BLaER1 (cell line): ENCODE results near the gene AK5.
"Not testable (repeated sequence)": the region's sequence is repeated elsewhere in the genome, so short reads cannot be mapped to it uniquely, and the experiment has no call there.

Experiments used
- H3K27ac ChIP-seq: shearing (Covaris generic); formaldehyde crosslinking; 2 replicates; pipeline ENCODE4 v1.8.1; 2022
- H3K27me3 ChIP-seq: shearing (Covaris generic); formaldehyde crosslinking; 2 replicates; pipeline ENCODE4 v1.8.1; 2022
- H3K36me3 ChIP-seq: shearing (Covaris generic); formaldehyde crosslinking; 2 replicates; pipeline ENCODE4 v1.8.1; 2022
- H3K4me1 ChIP-seq: shearing (Covaris generic); formaldehyde crosslinking; 2 replicates; pipeline ENCODE4 v1.8.1; 2022
- H3K4me2 ChIP-seq: shearing (Covaris generic); formaldehyde crosslinking; 2 replicates; pipeline ENCODE4 v1.8.1; 2022
- H3K4me3 ChIP-seq: shearing (Covaris generic); formaldehyde crosslinking; 2 replicates; pipeline ENCODE4 v1.8.1; 2022
- H3K9ac ChIP-seq: shearing (Covaris generic); formaldehyde crosslinking; 2 replicates; pipeline ENCODE4 v1.8.1; 2022
- H3K9me3 ChIP-seq: shearing (Covaris generic); formaldehyde crosslinking; 2 replicates; pipeline ENCODE4 v1.8.1; 2022
- H4K20me1 ChIP-seq: shearing (Covaris generic); formaldehyde crosslinking; 2 replicates; pipeline ENCODE4 v1.8.1; 2022
- Cebpa-rat ChIP-seq: shearing (Covaris generic); IDR thresholded peaks from 2 replicates; pipeline ENCODE4 v1.8.1; 2022

Gene AK5

DNA sequence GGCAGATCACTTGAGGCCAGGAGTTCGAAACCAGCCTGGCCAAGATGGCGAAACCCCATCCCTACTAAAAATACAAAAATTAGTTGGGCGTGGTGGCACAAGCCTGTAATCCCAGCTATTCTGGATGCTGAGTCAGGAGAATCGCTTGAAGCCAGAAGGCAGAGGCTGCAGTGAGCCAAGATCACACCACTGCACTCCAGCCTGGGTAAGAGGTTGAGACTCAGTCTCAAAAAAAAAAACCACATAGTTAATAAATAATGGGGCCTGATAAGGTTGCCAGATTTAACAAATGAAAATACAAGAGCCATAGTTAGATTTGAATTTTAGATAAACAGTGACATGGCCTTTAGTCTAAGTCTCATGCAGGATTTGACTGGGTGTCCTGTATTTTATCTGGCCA, 225.0 kb downstream of the AK5 start:
- Histone ChIP-seq H3K4me1 (peaks cover 11% of the 10 kb centered on the region), H3K9me3 (no peaks in the 10 kb centered on the region), H3K27me3 (no peaks in the 10 kb centered on the region), H3K4me3 (no peak overlapping the region), H3K9ac (no peak overlapping the region), H4K20me1 (no peaks in the 10 kb centered on the region), H3K36me3 (no peaks in the 10 kb centered on the region), H3K4me2 (no peak overlapping the region), H3K27ac (no peak overlapping the region)
- no peak for TF ChIP-seq Cebpa-rat

DNA sequence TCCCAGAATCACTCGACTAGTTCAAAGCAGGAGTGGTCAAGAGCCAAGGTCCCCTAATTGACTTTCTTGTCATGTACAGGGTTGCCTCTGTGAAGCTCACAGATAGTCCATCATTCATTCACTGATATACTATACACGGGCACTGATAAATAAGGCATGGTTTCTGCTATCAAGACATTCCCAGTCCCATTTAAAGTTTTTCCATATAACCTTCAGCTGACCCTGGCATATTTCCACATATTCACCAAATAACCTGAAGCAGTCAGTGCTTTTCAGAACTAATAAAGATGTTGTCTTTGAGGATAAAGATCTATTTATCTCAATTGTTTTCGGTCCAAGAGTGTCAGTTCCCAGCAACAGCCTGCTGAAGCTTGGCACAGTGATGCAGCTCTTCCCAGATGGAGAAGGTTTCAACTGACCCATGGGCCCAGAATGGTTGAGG, 227.3 kb downstream of the AK5 start:
- H3K4me2 ChIP-seq: no peak overlapping the region
- TF ChIP-seq Cebpa-rat: no peak
- no peaks in the 10 kb centered on the region for H4K20me1 ChIP-seq
- no peaks in the 10 kb centered on the region for H3K9me3 ChIP-seq
- H3K27me3 ChIP-seq: no peaks in the 10 kb centered on the region
- no peak overlapping the region for H3K27ac ChIP-seq
- H3K4me3 ChIP-seq: no peak overlapping the region
- H3K4me1 ChIP-seq: peaks cover 11% of the 10 kb centered on the region
- H3K9ac ChIP-seq: no peak overlapping the region
- no peaks in the 10 kb centered on the region for H3K36me3 ChIP-seq

DNA sequence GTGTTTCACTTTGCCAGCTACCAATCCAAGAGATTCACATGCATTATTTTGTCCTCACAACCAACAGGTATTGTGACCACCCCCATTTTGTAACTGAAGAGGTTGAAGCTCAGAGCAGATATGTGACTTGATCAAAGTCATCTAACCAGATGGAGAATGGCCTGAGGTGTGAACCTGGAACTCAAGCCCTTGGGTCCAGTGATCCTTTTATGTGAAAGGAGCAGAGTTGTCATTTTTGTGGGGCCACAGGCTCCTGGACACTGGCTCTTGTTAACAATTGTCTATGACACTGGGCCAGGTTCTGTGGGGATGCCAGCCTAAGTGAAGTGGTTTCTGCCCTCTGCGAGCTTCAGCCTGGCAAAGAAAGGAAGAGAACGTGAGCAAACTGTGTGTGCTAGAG, 228.1 kb downstream of the AK5 start:
- Histone ChIP-seq H4K20me1 (no peaks in the 10 kb centered on the region), H3K27me3 (no peaks in the 10 kb centered on the region), H3K27ac (no peak overlapping the region), H3K9ac (no peak overlapping the region), H3K36me3 (no peaks in the 10 kb centered on the region), H3K4me2 (no peak overlapping the region), H3K9me3 (no peaks in the 10 kb centered on the region), H3K4me3 (no peak overlapping the region), H3K4me1 (peaks cover 7% of the 10 kb centered on the region)
- TF ChIP-seq Cebpa-rat: no peak

DNA sequence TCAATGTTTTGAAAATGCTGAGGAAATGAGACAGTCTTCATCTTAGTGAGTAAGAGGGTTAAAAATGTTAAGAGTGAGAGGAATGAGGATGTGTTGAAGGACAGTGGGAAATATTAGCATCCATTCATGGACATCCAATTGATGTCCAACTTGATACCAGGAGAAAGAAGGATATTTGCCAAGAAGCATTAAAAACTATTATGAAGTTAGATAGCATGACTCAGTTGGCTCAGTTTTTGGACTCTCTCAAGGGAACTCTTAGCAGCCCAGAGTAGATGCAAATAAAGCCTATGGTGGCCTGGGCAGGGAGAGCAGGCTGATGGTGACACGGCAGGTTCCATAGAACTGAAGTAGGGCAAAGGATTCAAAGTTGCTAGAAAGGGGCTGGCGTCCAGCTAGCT, 229.6 kb downstream of the AK5 start:
- Histone ChIP-seq H3K4me1 (peaks cover 9% of the 10 kb centered on the region), H3K27me3 (no peaks in the 10 kb centered on the region), H3K27ac (no peak overlapping the region), H3K4me2 (no peak overlapping the region), H3K36me3 (no peaks in the 10 kb centered on the region), H3K9me3 (no peaks in the 10 kb centered on the region), H3K9ac (no peak overlapping the region), H4K20me1 (no peaks in the 10 kb centered on the region), H3K4me3 (no peak overlapping the region)
- TF ChIP-seq Cebpa-rat: no peak

DNA sequence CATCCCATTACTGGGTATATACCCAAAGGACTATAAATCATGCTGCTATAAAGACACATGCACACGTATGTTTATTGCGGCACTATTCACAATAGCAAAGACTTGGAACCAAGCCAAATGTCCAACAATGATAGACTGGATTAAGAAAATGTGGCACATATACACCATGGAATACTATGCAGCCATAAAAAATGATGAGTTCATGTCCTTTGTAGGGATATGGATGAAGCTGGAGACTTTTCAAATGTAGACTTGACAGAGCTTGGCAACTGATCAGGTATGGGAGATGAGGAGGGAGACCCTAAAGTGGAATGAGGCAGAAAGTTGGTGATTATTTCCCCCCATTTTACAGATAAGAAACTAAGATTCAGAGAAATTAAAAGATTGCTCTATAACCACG, 230.8 kb downstream of the AK5 start:
- H3K4me2 ChIP-seq, H3K27me3 ChIP-seq, H3K4me3 ChIP-seq, H3K27ac ChIP-seq, H3K9me3 ChIP-seq, H3K9ac ChIP-seq, H4K20me1 ChIP-seq, H3K4me1 ChIP-seq, H3K36me3 ChIP-seq: not testable (repeated sequence)

DNA sequence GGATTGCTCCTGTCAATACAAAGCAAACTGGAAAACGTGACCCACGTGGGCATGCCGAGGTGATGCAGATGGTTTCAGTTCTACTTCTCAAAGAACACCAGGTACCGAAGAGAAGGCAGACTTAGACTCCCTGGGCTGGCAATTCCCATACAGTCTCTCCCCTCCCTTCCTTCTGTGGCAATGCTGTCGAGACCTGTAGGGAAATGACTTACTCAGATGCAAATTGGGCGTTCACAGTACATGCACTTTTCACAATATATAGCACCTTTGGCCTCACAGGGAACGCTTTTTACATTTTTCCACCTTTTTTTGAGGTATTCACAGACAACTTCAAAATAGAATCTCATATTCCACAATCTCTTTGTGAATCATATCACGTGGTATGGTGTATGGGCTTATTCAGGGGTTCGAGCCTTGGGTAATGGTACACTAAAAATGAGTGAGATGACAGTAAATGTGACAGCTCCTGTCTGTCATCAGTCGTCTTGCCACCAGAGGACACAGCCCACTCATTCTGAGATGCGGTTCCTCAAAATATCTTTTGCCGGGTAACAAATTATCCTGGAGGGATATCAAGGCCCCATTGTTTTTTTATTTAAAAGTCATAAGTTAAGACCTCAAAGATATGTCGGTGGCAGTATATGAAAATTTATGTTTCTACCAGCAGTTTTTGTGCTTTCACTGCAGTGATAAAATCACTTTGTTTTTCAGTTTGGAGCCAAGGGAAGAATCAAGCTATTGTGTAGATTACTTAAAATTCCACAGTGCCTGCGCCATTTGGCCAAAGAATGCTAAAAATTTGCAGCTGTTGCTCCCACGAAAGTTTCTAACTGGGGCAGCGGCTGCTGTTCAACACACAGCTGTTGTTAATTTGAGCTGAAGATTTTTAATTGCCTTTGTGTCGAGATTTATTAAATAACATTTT, 232.3 kb downstream of the AK5 start:
- peaks cover 8% of the 10 kb centered on the region for H3K9me3 ChIP-seq
- TF ChIP-seq Cebpa-rat: no peak
- no peak overlapping the region for H3K27ac ChIP-seq
- H4K20me1 ChIP-seq: no peaks in the 10 kb centered on the region
- H3K4me2 ChIP-seq: no peak overlapping the region
- no peak overlapping the region for H3K4me3 ChIP-seq
- peaks cover 9% of the 10 kb centered on the region for H3K4me1 ChIP-seq
- H3K36me3 ChIP-seq: no peaks in the 10 kb centered on the region
- H3K9ac ChIP-seq: no peak overlapping the region
- H3K27me3 ChIP-seq: no peaks in the 10 kb centered on the region

DNA sequence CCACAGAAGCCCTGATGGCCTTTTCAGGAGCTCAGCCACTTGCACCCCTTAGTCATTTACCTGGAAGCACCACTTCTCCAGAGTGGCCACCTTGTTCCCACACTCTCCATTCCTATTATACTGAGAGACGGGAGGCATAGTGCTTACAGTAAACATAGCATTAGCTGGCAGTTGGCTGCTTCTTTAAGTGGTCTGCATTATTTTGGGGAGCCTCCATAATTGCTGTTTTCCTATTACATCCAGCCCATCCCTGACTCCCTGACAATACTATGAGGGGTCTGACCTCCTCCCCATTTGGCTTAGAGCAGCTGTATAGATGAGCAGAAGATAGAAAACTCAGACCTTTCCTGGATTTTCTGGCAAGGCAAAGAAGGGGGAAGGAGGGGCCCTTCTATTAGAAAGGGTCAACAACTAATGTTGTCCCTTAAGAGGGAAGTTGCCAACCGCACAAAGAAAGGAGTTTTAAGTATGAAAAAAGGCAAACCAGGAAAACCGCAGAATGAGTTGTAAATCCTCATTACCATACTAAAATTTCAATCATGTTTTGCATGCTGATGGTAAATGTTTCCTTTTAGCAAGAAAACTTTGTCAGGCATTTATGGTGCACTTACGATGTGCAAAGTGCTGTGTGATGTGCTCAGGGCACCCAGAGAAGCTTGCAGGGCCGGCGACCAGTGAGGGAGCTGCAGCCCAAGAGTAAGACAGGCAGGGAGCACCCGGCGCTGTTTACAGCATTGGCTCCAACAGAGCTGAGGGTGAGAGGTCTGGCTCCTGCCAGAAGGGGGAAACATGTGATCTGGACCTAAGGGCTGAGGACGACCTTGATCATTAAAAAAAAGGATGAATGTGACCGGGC, 233.3 kb downstream of the AK5 start:
- Histone ChIP-seq H3K4me3 (no peak overlapping the region), H3K27ac (no peak overlapping the region), H3K9me3 (peaks cover 11% of the 10 kb centered on the region), H3K4me2 (peak overlapping the region; percentile 26), H3K36me3 (no peaks in the 10 kb centered on the region), H3K9ac (no peak overlapping the region), H3K27me3 (no peaks in the 10 kb centered on the region), H4K20me1 (no peaks in the 10 kb centered on the region), H3K4me1 (peaks cover 9% of the 10 kb centered on the region)
- TF ChIP-seq Cebpa-rat: no peak

DNA sequence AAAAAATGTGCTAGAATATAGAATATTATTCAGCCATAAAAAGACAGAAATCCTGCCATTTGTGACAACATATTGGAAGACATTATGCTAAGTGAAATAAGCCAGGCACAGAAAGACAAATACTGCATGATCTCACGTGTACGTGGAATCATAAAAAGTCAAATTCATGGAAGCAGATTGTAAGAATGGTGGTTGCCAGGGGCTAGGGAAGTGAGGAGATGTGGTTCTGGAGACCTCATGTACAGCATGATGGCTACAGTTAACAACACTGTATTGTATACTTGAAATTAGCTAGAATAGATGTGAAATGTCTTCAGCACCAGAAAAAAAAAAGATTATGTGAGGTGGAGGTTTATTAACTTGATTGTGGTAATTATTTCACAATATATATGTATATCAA, 234.3 kb downstream of the AK5 start:
- Histone ChIP-seq H3K4me3 (no peak overlapping the region), H3K4me1 (peaks cover 9% of the 10 kb centered on the region), H3K27ac (no peak overlapping the region), H3K9ac (no peak overlapping the region), H3K9me3 (peaks cover 11% of the 10 kb centered on the region), H3K4me2 (no peak overlapping the region), H4K20me1 (no peaks in the 10 kb centered on the region), H3K36me3 (no peaks in the 10 kb centered on the region), H3K27me3 (no peaks in the 10 kb centered on the region)
- no peak for TF ChIP-seq Cebpa-rat

DNA sequence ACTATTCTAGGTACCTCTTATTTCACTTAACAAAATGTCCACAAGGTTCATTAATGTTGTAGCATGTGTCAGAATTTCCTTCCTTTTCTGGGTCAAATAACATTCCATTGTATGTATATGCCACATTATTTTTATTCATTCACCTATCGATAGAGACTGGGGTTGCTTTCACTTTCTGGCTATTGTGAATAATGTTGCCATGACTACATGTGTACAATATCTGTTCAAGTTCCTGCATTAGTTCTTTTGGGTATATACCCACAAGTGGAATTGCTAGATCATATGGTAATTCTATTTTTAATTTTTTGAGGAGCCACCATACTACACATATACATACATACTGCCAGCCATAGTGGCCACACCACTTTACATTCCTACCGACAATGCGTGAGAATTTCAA, 242.2 kb downstream of the AK5 start:
- no peak overlapping the region for H3K27ac ChIP-seq
- H4K20me1 ChIP-seq: no peaks in the 10 kb centered on the region
- H3K9me3 ChIP-seq: peaks cover 16% of the 10 kb centered on the region
- H3K9ac ChIP-seq: no peak overlapping the region
- H3K4me3 ChIP-seq: no peak overlapping the region
- no peak for TF ChIP-seq Cebpa-rat
- peaks cover 10% of the 10 kb centered on the region for H3K4me1 ChIP-seq
- H3K36me3 ChIP-seq: no peaks in the 10 kb centered on the region
- no peak overlapping the region for H3K4me2 ChIP-seq
- no peaks in the 10 kb centered on the region for H3K27me3 ChIP-seq

DNA sequence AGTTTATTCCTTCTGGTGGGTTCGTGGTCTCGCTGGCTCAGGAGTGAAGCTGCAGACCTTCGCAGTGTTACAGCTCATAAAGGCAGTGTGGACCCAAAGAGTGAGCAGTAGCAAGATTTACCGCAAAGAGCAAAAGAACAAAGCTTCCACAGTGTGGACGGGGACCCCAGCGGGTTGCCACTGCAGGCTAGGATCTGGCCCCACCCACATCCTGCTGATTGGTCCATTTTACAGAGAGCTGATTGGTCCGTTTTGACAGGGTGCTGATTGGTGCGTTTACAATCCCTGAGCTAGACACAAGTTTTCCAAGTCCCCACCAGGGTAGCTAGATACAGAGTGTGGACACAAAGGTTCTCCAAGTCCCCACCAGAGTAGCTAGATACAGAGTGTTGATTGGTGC, 249.3 kb downstream of the AK5 start:
- H3K27me3 ChIP-seq, H3K4me3 ChIP-seq, H3K4me2 ChIP-seq, H3K4me1 ChIP-seq, H4K20me1 ChIP-seq, H3K36me3 ChIP-seq, H3K9me3 ChIP-seq, H3K9ac ChIP-seq, H3K27ac ChIP-seq: not testable (repeated sequence)

DNA sequence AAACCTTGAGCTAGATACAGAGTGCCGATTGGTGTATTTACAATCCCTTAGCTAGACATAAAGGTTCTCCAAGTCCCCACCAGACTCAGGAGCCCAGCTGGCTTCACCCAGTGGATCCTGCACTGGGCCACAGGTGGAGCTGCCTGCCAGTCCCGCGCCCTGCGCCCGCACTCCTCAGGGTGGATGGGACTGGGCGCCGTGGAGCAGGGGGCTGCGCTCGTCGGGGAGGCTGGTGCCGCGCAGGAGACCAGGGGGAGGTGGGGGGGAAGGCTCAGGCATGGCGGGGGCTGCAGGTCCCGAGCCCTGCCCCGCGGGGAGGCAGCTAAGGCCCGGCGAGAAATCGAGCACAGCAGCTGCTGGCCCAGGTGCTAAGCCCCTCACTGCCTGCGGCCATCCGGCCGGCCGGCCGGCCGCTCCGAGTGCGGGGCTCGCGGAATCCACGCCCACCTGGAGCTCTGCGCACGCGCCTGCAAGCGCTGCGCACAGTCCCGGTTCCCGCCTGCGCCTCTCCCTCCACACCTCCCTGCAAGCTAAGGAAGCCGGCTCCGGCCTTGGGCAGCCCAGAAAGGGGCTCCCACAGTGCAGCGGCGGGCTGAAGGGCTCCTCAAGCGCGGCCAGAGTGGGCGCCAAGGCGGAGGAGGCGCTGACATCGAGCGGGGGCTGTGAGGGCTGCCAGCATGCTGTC, 249.9 kb downstream of the AK5 start:
- H3K4me2 ChIP-seq, H3K27ac ChIP-seq, H4K20me1 ChIP-seq, H3K9me3 ChIP-seq, H3K9ac ChIP-seq, H3K4me3 ChIP-seq, H3K4me1 ChIP-seq, H3K36me3 ChIP-seq, H3K27me3 ChIP-seq: not testable (repeated sequence)
